ENCODE data around the gene SMIM7.

DNA sequence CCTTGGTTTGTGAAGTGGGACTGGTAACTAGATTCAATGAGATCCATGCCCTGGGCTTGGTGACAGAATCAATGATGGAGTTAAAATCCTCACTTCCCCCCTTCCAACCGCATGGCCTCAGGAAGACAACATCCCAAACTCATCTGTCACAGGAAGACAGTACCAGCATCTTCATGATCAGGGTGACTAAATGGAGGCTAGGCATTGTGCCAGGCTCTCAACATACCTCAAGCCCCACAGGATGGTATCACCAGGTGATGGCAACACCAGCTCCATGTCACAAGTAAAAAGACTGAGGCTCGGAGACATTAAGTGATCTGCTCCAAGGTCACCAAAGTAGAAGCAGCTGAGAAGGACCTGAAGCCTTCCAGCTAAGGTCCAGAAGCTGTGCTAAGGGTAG is 46.1 kb downstream of the SMIM7 start:
- TF ChIP-seq POLR2A (IDR thresholded peaks at IDR 0.05; ENCODE audit: low read length) (no peak), GATA1 (IDR thresholded peaks at IDR 0.05; ENCODE audit: low read depth, low read length) (no peak)
